Colonic mucosa (tissue), 4 donors: Measurements from ENCODE around the gene RHEX. TPM values are rescaled to one million over a fixed set of nuclear protein-coding genes. Genes with fewer than 3 reads are reported as not detected.

ENCODE experiments used
- DNase-seq: peaks from one replicate; pipeline ENCODE4 v3.0.0-alpha.2; 2020
- H3K27ac ChIP-seq: fragments of 200-600 bp; one replicate; pipeline ENCODE4 v1.8.0; 2021
- H3K27me3 ChIP-seq: fragments of 200-600 bp; one replicate; pipeline ENCODE4 v1.8.0; 2021
- H3K36me3 ChIP-seq: fragments of 200-600 bp; one replicate; pipeline ENCODE4 v1.8.0; 2021
- H3K4me1 ChIP-seq: fragments of 200-600 bp; one replicate; pipeline ENCODE4 v1.8.0; 2021; ENCODE audit warnings: mild to moderate bottlenecking
- H3K4me3 ChIP-seq: fragments of 200-600 bp; one replicate; pipeline ENCODE4 v1.8.0; 2021
- H3K9ac ChIP-seq, 2 donors: one replicate each; pipeline ENCODE4 v1.7.0; 2013; ENCODE audit warnings: control low read depth in 2 of 2, low read depth in 2 of 2, low read length in 2 of 2
- H3K9me3 ChIP-seq: fragments of 200-600 bp; one replicate; pipeline ENCODE4 v1.8.0; 2021
- CTCF ChIP-seq: fragments of 200-600 bp; IDR thresholded peaks from one replicate; pipeline ENCODE4 v1.8.0; 2022; ENCODE audit warnings: antibody characterized with exemption, mild to moderate bottlenecking
- intact Hi-C: fragments of 100-400 bp; cut with DNase I; formaldehyde crosslinking; loops from one replicate; pipeline ENCODE4 v1.14.1; 2022
- total RNA-seq, 2 donors: library from RNA; stranded (reverse); fragmentation: NEBNext Ultra II Directional in 1 of 2; extraction: Animal tissue kit (Norgen Biotek cat#: 25700) in 1 of 2; gene quantifications; one replicate each; pipeline ENCODE4 v1.2.1, GENCODE V29; 2021
- donor health status: healthy.
- donor health status: DM: no; HTN: no; CAD: no.
- donor health status: DM: no; HTN: no; CAD: no.

The RHEX gene
- total RNA-seq, 2 donors from 2014 or later = 1.1 to 1.4 TPM

- intact Hi-C loops = no loop called here
- Histone ChIP-seq H3K4me1 (no peaks in the 10 kb centered on the region), H3K9me3 (no peaks in the 10 kb centered on the region), H3K36me3 (no peaks in the 10 kb centered on the region), H3K27ac (no peak overlapping the region), H3K4me3 (no peak overlapping the region), H3K9ac (no peak overlapping the region), H3K27me3 (no peaks in the 10 kb centered on the region)
- no peak for TF ChIP-seq CTCF
- no peak for DNase-seq
These were observed 89.8 kb downstream of the RHEX start for GRCh38 chr1:206142770-206143169.

GRCh38 chr1:206143537-206144172 is 90.7 kb downstream of the RHEX start:
- Histone ChIP-seq H3K4me1 (no peaks in the 10 kb centered on the region), H3K36me3 (no peaks in the 10 kb centered on the region), H3K9ac (no peak overlapping the region), H3K27me3 (no peaks in the 10 kb centered on the region), H3K4me3 (no peak overlapping the region), H3K9me3 (no peaks in the 10 kb centered on the region), H3K27ac (no peak overlapping the region)
- no peak for TF ChIP-seq CTCF
- DNase-seq = no peak
- intact Hi-C loops = no loop called here

- no peak overlapping the region for H3K27ac ChIP-seq
- no peak for DNase-seq
- H3K27me3 ChIP-seq = no peaks in the 10 kb centered on the region
- no peak for TF ChIP-seq CTCF
- H3K9me3 ChIP-seq = no peaks in the 10 kb centered on the region
- H3K4me3 ChIP-seq = no peak overlapping the region
- H3K4me1 ChIP-seq = no peaks in the 10 kb centered on the region
- intact Hi-C loops = no loop called here
- H3K9ac ChIP-seq = no peak overlapping the region
- no peaks in the 10 kb centered on the region for H3K36me3 ChIP-seq
These were observed 91.6 kb downstream of the RHEX start for GRCh38 chr1:206144605-206145004.

GRCh38 chr1:206145771-206146290 is 92.9 kb downstream of the RHEX start:
- Histone ChIP-seq H3K4me1 (no peaks in the 10 kb centered on the region), H3K9me3 (no peaks in the 10 kb centered on the region), H3K27ac (no peak overlapping the region), H3K36me3 (no peaks in the 10 kb centered on the region), H3K27me3 (no peaks in the 10 kb centered on the region), H3K9ac (no peak overlapping the region), H3K4me3 (no peak overlapping the region)
- intact Hi-C loops = no loop called here
- no peak for TF ChIP-seq CTCF
- no peak for DNase-seq

Other genes starting within 250 kb of the RHEX start
- gene SLC41A1, start 240.0 kb upstream of the RHEX start, total RNA-seq = 1 to 10 TPM; 4.8 to 8.1 TPM
- gene PM20D1, start 203.0 kb upstream of the RHEX start, total RNA-seq = under 1 TPM in 1 of 2 donors, not detected in 1; 0.27 TPM
- gene SLC26A9, start 109.7 kb upstream of the RHEX start, total RNA-seq = not detected
- 1 to 10 TPM in 1 of 2 donors, under 1 TPM in 1; 0.57 to 1.2 TPM for gene RAB7B, start 49.8 kb upstream of the RHEX start, total RNA-seq
- gene CTSE, start 29.3 kb upstream of the RHEX start, total RNA-seq = 10 to 100 TPM; 10.1 to 10.8 TPM
- under 1 TPM; 0.13 to 0.89 TPM for gene AVPR1B, start 64.2 kb downstream of the RHEX start, total RNA-seq
- 1 to 10 TPM; 1.7 to 6.0 TPM for gene FAM72A, start 149.7 kb downstream of the RHEX start, total RNA-seq
- 10 to 100 TPM; 12.0 to 26.1 TPM for gene SRGAP2, start 150.4 kb downstream of the RHEX start, total RNA-seq